ENCODE measurements around the gene GPR153.

DNA sequence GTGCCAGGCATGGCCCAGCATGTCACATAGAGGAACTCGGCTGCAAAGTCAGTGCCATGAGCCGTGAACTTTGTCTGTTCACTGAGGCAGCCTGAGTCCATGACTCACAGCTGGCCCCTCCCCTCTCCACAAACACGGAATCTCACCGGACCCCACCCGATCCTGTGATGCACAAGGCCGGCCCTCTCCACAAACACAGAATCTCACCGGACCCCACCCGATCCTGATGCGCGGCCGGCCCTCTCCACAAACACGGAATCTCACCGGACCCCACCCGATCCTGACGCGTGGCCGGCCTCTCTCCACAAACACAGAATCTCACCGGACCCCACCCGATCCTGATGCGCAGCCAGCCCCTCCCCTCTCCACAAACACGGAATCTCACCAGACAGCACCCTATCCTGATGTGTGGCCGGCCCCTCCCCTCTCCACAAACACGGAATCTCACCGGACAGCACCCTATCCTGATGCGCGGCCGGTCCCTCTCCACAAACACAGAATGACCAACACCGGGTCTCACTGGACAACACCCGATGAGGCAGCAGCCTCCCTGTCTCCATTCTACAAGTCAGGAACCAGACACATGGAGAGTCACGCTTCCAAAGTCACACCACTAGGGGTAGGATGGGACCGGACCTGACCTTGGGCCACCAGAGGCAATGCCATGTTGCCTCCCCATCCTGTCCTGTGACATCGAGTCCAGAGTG, 39.6 kb upstream of the GPR153 start:
- TF ChIP-seq ZNF274 (IDR thresholded peaks at IDR 0.05; ENCODE audit: low read depth, low read length) = no peak
- TF ChIP-seq YY1 (IDR thresholded peaks at IDR 0.05; ENCODE audit: insufficient read depth, insufficient read length) = no peak
- TF ChIP-seq SUZ12 (IDR thresholded peaks at IDR 0.05; ENCODE audit: extremely low read depth, insufficient read depth, insufficient read length) = no peak

Measured in NT2/D1 (cell line).